AG10803 (cell line): Measurements from ENCODE around the gene IFNK.
"Not testable (repeated sequence)": the region's sequence is repeated elsewhere in the genome, so short reads cannot be mapped to it uniquely, and the experiment has no call there.

Source experiments
- DNase-seq: peaks from one replicate; pipeline ENCODE4 v3.0.0; 2010; ENCODE audit warnings: low read depth
- H3K4me3 ChIP-seq: 2 replicates; pipeline ENCODE4 v1.5.1; 2011; ENCODE audit warnings: mild to moderate bottlenecking, low read length, control low read depth
- CTCF ChIP-seq: conservative IDR thresholded peaks from 2 replicates; pipeline ENCODE4 v1.5.1; 2011; ENCODE audit warnings: mild to moderate bottlenecking, low read length, control low read depth, inconsistent platforms

The IFNK gene

DNA sequence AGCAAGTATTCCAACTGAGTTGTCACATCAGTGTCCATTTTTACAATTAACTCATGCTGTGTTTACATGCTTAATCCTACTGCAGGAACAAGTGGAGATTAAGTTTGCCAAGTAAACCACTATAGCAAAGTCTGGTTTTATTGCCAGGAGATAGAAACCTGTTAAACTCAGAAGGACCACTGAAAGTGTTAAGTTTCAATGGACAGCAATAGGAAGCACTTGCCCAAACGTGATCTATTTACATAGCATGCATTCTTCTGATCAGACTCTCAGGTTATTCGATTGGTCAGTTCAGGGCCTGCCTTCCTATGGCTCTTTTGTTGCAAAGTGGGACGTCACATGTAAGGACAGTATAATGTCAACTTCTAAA lies 28.0 kb upstream of the IFNK start:
- H3K4me3 ChIP-seq: no peak overlapping the region
- no peak for DNase-seq
- TF ChIP-seq CTCF: no peak

GRCh38 chr9:27497883-27498417 lies 26.1 kb upstream of the IFNK start:
- H3K4me3 ChIP-seq: no peak overlapping the region
- TF ChIP-seq CTCF: no peak
- no peak for DNase-seq

DNA sequence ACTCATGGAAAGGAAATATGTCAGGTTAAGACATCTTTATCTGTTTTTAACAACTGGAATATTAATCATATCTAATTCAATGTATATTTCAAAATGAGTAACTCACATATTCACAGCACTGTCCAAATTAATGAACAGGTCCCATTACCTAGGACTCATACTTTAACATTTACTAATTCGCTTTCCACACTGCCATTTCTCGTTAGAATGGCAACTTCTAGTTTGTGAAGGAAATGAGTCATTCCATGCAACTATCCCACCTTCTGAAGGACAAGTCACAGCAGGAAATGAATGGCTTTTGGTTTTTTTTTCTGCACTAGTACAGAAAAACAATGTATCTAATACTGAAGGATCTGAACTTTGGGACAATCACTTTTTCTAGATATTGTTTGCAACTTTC lies 24.6 kb upstream of the IFNK start:
- H3K4me3 ChIP-seq: no peak overlapping the region
- TF ChIP-seq CTCF: no peak
- peak; percentile 21 for DNase-seq

GRCh38 chr9:27500902-27501301 lies 23.2 kb upstream of the IFNK start:
- DNase-seq, H3K4me3 ChIP-seq: not testable (repeated sequence)

GRCh38 chr9:27503623-27504022 lies 20.5 kb upstream of the IFNK start:
- DNase-seq: no peak

DNA sequence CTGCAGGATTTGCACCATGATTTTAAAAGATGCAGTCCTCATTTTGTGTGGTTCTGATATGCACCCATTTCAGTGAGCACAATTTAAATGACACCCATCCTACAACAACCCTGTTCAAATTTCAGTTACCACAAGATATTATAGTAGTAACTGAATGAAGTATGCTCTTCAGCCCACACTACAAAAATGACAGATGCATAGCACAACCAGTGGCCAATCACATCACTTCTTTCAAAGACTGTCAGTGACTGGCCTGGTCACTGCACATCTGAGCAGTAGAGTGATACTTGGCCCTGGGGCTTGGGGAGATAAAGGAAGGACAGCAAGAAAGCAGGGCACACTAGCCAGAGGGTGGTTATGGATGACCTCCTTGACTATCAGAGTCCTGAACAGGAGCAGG lies 19.8 kb upstream of the IFNK start:
- no peak for DNase-seq
- no peak overlapping the region for H3K4me3 ChIP-seq
- TF ChIP-seq CTCF: no peak

More at GRCh38 chr9:27503623-27504022, 20.5 kb upstream of the IFNK start:
- TF ChIP-seq CTCF: no peak
- H3K4me3 ChIP-seq: no peak overlapping the region

DNA sequence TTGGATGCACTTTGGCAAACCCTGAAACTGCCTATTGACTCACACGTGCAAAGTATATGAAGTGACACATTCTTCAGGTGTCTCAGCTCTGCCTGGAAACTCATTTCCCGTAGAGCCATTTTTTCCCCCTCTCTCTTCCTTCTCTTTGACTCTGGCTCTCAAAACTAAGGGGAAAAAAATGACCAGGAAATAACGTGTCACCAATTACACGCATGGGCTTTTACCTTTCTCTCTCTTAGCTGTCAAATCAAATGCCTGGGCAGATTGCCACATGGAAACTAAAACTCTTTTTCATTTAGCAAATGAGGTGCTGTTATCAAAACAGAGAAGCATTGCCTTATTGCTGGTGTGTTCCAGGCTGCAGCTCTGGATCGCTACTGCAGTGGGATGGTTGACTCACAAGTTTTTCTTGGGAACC lies 18.3 kb upstream of the IFNK start:
- H3K4me3 ChIP-seq: no peak overlapping the region
- DNase-seq: no peak
- TF ChIP-seq CTCF: no peak

DNA sequence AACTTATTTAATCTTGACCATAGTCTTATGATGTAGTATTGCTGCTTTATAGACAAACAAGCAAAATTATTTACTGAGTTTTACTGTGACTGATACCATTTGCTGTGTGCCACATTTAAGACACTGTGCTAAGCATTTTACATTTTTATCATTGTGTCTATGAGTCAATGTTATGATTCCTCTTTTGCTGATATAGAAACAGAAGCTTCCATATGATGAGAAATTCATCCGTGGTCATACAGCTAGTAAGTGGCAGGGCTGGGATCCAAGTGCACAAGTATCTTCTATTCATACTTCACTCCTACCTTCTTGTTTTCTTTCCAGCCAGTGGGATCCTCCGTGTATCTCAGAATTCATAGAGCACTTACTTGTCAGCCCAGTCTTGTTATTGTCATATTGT lies 17.1 kb upstream of the IFNK start:
- no peak for DNase-seq
- TF ChIP-seq CTCF: no peak
- no peak overlapping the region for H3K4me3 ChIP-seq
